ENCODE measurements around the gene ZNF212. TPM values are rescaled to one million over a fixed set of nuclear protein-coding genes. Genes with fewer than 3 reads are reported as not detected.

Gene ZNF212
- total and polyA plus RNA-seq, 2 donors (not counting 3 experiments of a cell fraction or from before 2014, with no cell fraction given) = 3.6 to 9.0 TPM

GRCh38 chr7:149198161-149198816 lies 41.2 kb upstream of the ZNF212 start:
- Histone ChIP-seq H3K4me3 (replicated peaks in 1 of 3; ENCODE audit: insufficient read depth in 1 of 3, low read depth in 1 of 3, low read length in 3 of 3) (no peak overlapping the region), H4K20me1 (replicated peaks; ENCODE audit: control insufficient read depth, extremely low read depth, insufficient read depth, low read length) (no peaks in the 10 kb centered on the region), H3K4me1 (ENCODE audit: control insufficient read depth, extremely low read depth, insufficient read depth, low read length) (peaks cover 25% of the 10 kb centered on the region), H3K9me1 (replicated peaks; ENCODE audit: control insufficient read depth, extremely low read depth, insufficient read depth, low read length) (no peaks in the 10 kb centered on the region), H3K4me2 (ENCODE audit: insufficient read depth, low read length) (no peak overlapping the region), H3K36me3 (ENCODE audit: control insufficient read depth in 2 of 2, extremely low read depth in 1 of 2, insufficient read depth in 2 of 2, low read length in 2 of 2) (peaks cover 8 to 29% of the 10 kb centered on the region in 2 experiments), H3K79me2 (ENCODE audit: control insufficient read depth, insufficient read depth, low read length) (peaks cover 53% of the 10 kb centered on the region), H2AFZ (ENCODE audit: low read depth, low read length) (no peak overlapping the region), H3K27me3 (ENCODE audit: control insufficient read depth in 2 of 2, insufficient read depth in 2 of 2, low read length in 2 of 2) (no peaks in the 10 kb centered on the region), H3K9me3 (replicated peaks; ENCODE audit: control insufficient read depth, insufficient read depth, low read length) (no peaks in the 10 kb centered on the region), H3K9ac (replicated peaks; ENCODE audit: extremely low read depth, insufficient read depth, low read length) (no peak overlapping the region), H3K27ac (ENCODE audit: insufficient read depth, low read depth, low read length) (no peak overlapping the region)
- ChIA-PET POLR2A (no interaction called here), CTCF (no interaction called here)
- DNase-seq (ENCODE audit: low read depth, low spot score) (no peak), FAIRE-seq (no peak)
- no TSS peak for BruUV-seq (replicated peaks)
- intact Hi-C loops (cut with micrococcal nuclease) (loop anchor here (10.0 kb wide), 1 partner anchor 427 kb away; no protein-coding TSS in a partner anchor), dilution Hi-C loops (cut with MboI; ENCODE audit: extremely low pct_ligation_motif_present, low sequenced_read_pairs) (no loop called here)
- TF ChIP-seq MYC (IDR thresholded peaks at IDR 0.05; ENCODE audit: low read depth, low read length) = no peak
- TF ChIP-seq FOS (IDR thresholded peaks at IDR 0.05; ENCODE audit: borderline replicate concordance, insufficient read depth, low read length) = no peak
- TF ChIP-seq POLR2AphosphoS5 (IDR thresholded peaks at IDR 0.05; ENCODE audit: insufficient read depth, low read depth, low read length) = no peak
- TF ChIP-seq EZH2 (IDR thresholded peaks at IDR 0.05; ENCODE audit: borderline replicate concordance, low read depth, low read length, severe bottlenecking) = no peak
- no peak for TF ChIP-seq GATA2 (IDR thresholded peaks at IDR 0.05; ENCODE audit: insufficient read depth, insufficient read length, low read depth, low read length)
- no peak for TF ChIP-seq JUN (IDR thresholded peaks at IDR 0.05; ENCODE audit: borderline replicate concordance, insufficient read depth, insufficient read length, low read depth)
- TF ChIP-seq, protein P1, sequence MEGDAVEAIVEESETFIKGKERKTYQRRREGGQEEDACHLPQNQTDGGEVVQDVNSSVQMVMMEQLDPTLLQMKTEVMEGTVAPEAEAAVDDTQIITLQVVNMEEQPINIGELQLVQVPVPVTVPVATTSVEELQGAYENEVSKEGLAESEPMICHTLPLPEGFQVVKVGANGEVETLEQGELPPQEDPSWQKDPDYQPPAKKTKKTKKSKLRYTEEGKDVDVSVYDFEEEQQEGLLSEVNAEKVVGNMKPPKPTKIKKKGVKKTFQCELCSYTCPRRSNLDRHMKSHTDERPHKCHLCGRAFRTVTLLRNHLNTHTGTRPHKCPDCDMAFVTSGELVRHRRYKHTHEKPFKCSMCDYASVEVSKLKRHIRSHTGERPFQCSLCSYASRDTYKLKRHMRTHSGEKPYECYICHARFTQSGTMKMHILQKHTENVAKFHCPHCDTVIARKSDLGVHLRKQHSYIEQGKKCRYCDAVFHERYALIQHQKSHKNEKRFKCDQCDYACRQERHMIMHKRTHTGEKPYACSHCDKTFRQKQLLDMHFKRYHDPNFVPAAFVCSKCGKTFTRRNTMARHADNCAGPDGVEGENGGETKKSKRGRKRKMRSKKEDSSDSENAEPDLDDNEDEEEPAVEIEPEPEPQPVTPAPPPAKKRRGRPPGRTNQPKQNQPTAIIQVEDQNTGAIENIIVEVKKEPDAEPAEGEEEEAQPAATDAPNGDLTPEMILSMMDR (IDR thresholded peaks at IDR 0.05; ENCODE audit: extremely low read depth in 1 of 2, insufficient read depth in 1 of 2, low read depth in 1 of 2, low read length in 2 of 2) = no peak
- no peak for TF ChIP-seq POLR2A (IDR thresholded peaks at IDR 0.05; ENCODE audit: low read depth, low read length)
- TF ChIP-seq, protein P2, sequence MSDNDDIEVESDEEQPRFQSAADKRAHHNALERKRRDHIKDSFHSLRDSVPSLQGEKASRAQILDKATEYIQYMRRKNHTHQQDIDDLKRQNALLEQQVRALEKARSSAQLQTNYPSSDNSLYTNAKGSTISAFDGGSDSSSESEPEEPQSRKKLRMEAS (IDR thresholded peaks at IDR 0.05; ENCODE audit: insufficient read depth, insufficient read length) = no peak
